Endothelial cell of umbilical vein (primary cell): ENCODE measurements around the gene TEN1. TPM values are rescaled to one million over a fixed set of nuclear protein-coding genes. Genes with fewer than 3 reads are reported as not detected.

Experiments used
- BruUV-seq: library from RNA; stranded (reverse); fragments of 400-500 nt; replicated peaks from 2 replicates; lab custom pipeline; 2021; lab: Mats Ljungman, UMichigan
- CTCF ChIA-PET: fragments of 300-600, 350-600 bp; sonication (Branson Sonifier 250); formaldehyde crosslinking; loops from one replicate; lab custom pipeline; 2021; ENCODE audit warnings: antibody characterized with exemption, inconsistent platforms; lab: Charles Lee
- POLR2A ChIA-PET: fragments of 300-600, 350-600 bp; sonication (Branson Sonifier 250); formaldehyde crosslinking; loops from one replicate; lab custom pipeline; 2021; ENCODE audit warnings: antibody characterized with exemption, inconsistent platforms; lab: Charles Lee
- DNase-seq: peaks from one replicate; pipeline ENCODE4 v3.0.0-alpha.2; 2011; ENCODE audit warnings: low read depth, low spot score
- FAIRE-seq: peaks from 2 replicates; lab custom pipeline; 2011; peaks lifted over from hg19 to GRCh38; lab: Jason Lieb, UNC
- H2AFZ ChIP-seq: 2 replicates; pipeline ENCODE4 v1.6.0; 2012; ENCODE audit warnings: low read depth, low read length, control low read depth, inconsistent platforms
- H3K27ac ChIP-seq: 2 replicates; pipeline ENCODE4 v1.5.1; 2011; ENCODE audit warnings: low read depth, mild to moderate bottlenecking, control low read depth, low read length, moderate library complexity; ENCODE audit not compliant: insufficient read depth
- H3K27me3 ChIP-seq, 2 experiments: 2 replicates each; pipeline versions ENCODE4 v1.6.0 to v1.6.1; 2011; ENCODE audit warnings: low read length in 2 of 2, mixed read lengths in 1 of 2; ENCODE audit not compliant: control insufficient read depth in 2 of 2, insufficient read depth in 2 of 2
- H3K36me3 ChIP-seq, 2 experiments: 2 replicates in 1 of 2; 3 replicates in 1 of 2; pipeline ENCODE4 v1.5.1; 2011; ENCODE audit warnings: low read length in 2 of 2, mild to moderate bottlenecking in 1 of 2, moderate library complexity in 1 of 2; ENCODE audit not compliant: control insufficient read depth in 2 of 2, insufficient read depth in 2 of 2; ENCODE audit errors: extremely low read depth in 1 of 2
- H3K4me1 ChIP-seq: 3 replicates; pipeline ENCODE4 v1.5.1; 2011; ENCODE audit warnings: mild to moderate bottlenecking, low read length; ENCODE audit not compliant: control insufficient read depth, insufficient read depth; ENCODE audit errors: extremely low read depth
- H3K4me2 ChIP-seq: 2 replicates; pipeline ENCODE4 v1.6.1; 2011; ENCODE audit warnings: low read length, control low read depth, mixed read lengths; ENCODE audit not compliant: insufficient read depth
- H3K4me3 ChIP-seq, 3 experiments: fragments of 200-600 bp in 1 of 3; sonication (generic), shearing (Covaris generic) in 1 of 3; replicated peaks in 1 of 3; 2 replicates each; pipeline ENCODE4 v1.5.1; 2011 to 2016; ENCODE audit warnings: control low read depth in 3 of 3, low read length in 3 of 3, mild to moderate bottlenecking in 2 of 3, inconsistent platforms in 1 of 3, low read depth in 1 of 3, moderate library complexity in 1 of 3; ENCODE audit not compliant: insufficient read depth in 1 of 3
- H3K79me2 ChIP-seq: 2 replicates; pipeline ENCODE4 v1.6.0; 2012; ENCODE audit warnings: low read length, inconsistent platforms; ENCODE audit not compliant: control insufficient read depth, insufficient read depth
- H3K9ac ChIP-seq: replicated peaks from 2 replicates; pipeline ENCODE3; 2011; ENCODE audit warnings: low read length, control low read depth; ENCODE audit not compliant: insufficient read depth; ENCODE audit errors: extremely low read depth
- H3K9me1 ChIP-seq: replicated peaks from 3 replicates; pipeline ENCODE4 v1.6.0; 2011; ENCODE audit warnings: mild to moderate bottlenecking, low read length; ENCODE audit not compliant: control insufficient read depth, insufficient read depth; ENCODE audit errors: extremely low read depth
- H3K9me3 ChIP-seq: replicated peaks from 2 replicates; pipeline ENCODE4 v1.5.1; 2012; ENCODE audit warnings: low read length, inconsistent platforms; ENCODE audit not compliant: control insufficient read depth, insufficient read depth
- H4K20me1 ChIP-seq: replicated peaks from 2 replicates; pipeline ENCODE3; 2011; ENCODE audit warnings: mild to moderate bottlenecking, low read length; ENCODE audit not compliant: control insufficient read depth, insufficient read depth; ENCODE audit errors: extremely low read depth
- CTCF ChIP-seq, 2 donors: IDR thresholded peaks; 1 replicate in 1 of 2; 2 replicates in 1 of 2; pipeline ENCODE4 v1.5.1; 2011; ENCODE audit warnings: low read length in 2 of 2, mild to moderate bottlenecking in 2 of 2, moderate library complexity in 2 of 2, control low read depth in 1 of 2, inconsistent platforms in 1 of 2, low read depth in 1 of 2; ENCODE audit not compliant: insufficient read depth in 1 of 2; ENCODE audit errors: extremely low read depth in 1 of 2
- EZH2 ChIP-seq: IDR thresholded peaks from 2 replicates; pipeline ENCODE4 v1.6.1; 2012; ENCODE audit warnings: borderline replicate concordance, low read depth, mild to moderate bottlenecking, moderate library complexity, low read length, inconsistent platforms; ENCODE audit not compliant: severe bottlenecking
- FOS ChIP-seq: IDR thresholded peaks from 2 replicates; pipeline ENCODE4 v1.6.1; 2011; ENCODE audit warnings: mild to moderate bottlenecking, low read length, moderate library complexity, borderline replicate concordance; ENCODE audit not compliant: insufficient read depth
- GATA2 ChIP-seq: IDR thresholded peaks from 2 replicates; pipeline ENCODE4 v1.7.0; 2011; ENCODE audit warnings: low read depth, mild to moderate bottlenecking, moderate library complexity, mixed read lengths, low read length; ENCODE audit not compliant: insufficient read length, insufficient read depth
- JUN ChIP-seq: IDR thresholded peaks from 2 replicates; pipeline ENCODE4 v1.6.1; 2011; ENCODE audit warnings: borderline replicate concordance, low read depth; ENCODE audit not compliant: insufficient read length, insufficient read depth
- MAX ChIP-seq: IDR thresholded peaks from 2 replicates; pipeline ENCODE4 v1.6.1; 2011; ENCODE audit not compliant: insufficient read depth, insufficient read length
- MYC ChIP-seq: IDR thresholded peaks from one replicate; pipeline ENCODE4 v1.6.1; 2011; ENCODE audit warnings: mild to moderate bottlenecking, low read depth, low read length
- POLR2A ChIP-seq: IDR thresholded peaks from 2 replicates; pipeline ENCODE4 v1.6.1; 2012; ENCODE audit warnings: low read depth, mild to moderate bottlenecking, control low read depth, low read length
- POLR2AphosphoS5 ChIP-seq: IDR thresholded peaks from 2 replicates; pipeline ENCODE4 v1.6.1; 2012; ENCODE audit warnings: low read depth, mild to moderate bottlenecking, control low read depth, low read length, moderate library complexity; ENCODE audit not compliant: insufficient read depth
- dilution Hi-C: fragments of 300-500 bp; cut with MboI; formaldehyde crosslinking; loops from one replicate; pipeline ENCODE4 v1.15.0; 2019; ENCODE audit warnings: low sequenced_read_pairs; ENCODE audit not compliant: extremely low pct_ligation_motif_present
- intact Hi-C: fragments of 100-400 bp; cut with micrococcal nuclease; formaldehyde crosslinking; loops from one replicate; pipeline ENCODE4 v1.10.0; 2022
- polyA plus RNA-seq, 4 experiments: library from polyadenylated mRNA; depleted of rRNA in 3 of 4; stranded (reverse) in 3 of 4; unstranded in 1 of 4; fragments of >200 nt; gene quantifications; 2 replicates each; pipeline versions ENCODE4 v1.2.1 to v1.2.3, GENCODE V29; 2011 to 2012; ENCODE audit warnings: missing spikeins in 1 of 4
- total RNA-seq: library from RNA; stranded (reverse); gene quantifications from 2 replicates; pipeline ENCODE4 v1.2.3, GENCODE V29; 2021

The TEN1 gene
- total and polyA plus RNA-seq, 2 donors (not counting 3 experiments of a cell fraction or from before 2014, with no cell fraction given): 18.8 to 29.0 TPM

DNA sequence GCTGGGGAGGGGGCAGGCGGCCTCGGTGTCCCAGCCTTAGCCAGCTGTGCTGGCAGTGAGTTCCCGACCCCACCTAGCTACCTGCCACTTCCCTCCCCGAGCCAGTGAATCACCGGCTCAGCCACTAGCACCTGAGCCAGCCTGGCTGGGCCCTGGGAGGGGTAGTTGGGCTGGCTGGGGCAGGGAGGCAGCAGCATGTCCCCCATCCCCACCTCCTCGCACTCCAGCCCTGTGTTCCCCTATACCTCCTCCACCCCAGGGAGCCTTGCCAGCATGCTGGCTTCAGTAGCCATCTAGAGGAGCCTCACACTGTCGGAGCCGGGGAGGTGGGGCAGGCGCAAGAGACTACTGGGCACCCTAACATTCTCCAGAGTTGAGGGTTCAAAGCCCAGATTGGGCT, 45.3 kb downstream of the TEN1 start:
- Histone ChIP-seq H3K79me2 (no peaks in the 10 kb centered on the region), H3K36me3 (no peaks in the 10 kb centered on the region), H3K9me3 (no peaks in the 10 kb centered on the region), H3K9me1 (no peaks in the 10 kb centered on the region), H3K9ac (no peak overlapping the region), H3K4me2 (no peak overlapping the region), H3K27me3 (no peaks in the 10 kb centered on the region), H4K20me1 (no peaks in the 10 kb centered on the region), H3K4me3 (no peak overlapping the region), H2AFZ (no peak overlapping the region), H3K4me1 (no peaks in the 10 kb centered on the region), H3K27ac (no peak overlapping the region)
- DNase-seq: no peak
- no peak for TF ChIP-seq EZH2
- no peak for TF ChIP-seq CTCF (IDR thresholded peaks at IDR 0.05; ENCODE audit: extremely low read depth in 1 of 2, insufficient read depth in 1 of 2, low read depth in 1 of 2, low read length in 2 of 2)
- no peak for TF ChIP-seq JUN
- TF ChIP-seq GATA2: no peak
- TF ChIP-seq FOS: no peak
- TF ChIP-seq MAX: no peak
- TF ChIP-seq MYC: no peak
- no peak for TF ChIP-seq POLR2A
- TF ChIP-seq POLR2AphosphoS5: no peak
- POLR2A ChIA-PET: no interaction called here
- intact Hi-C loops: no loop called here
- CTCF ChIA-PET: no interaction called here
- no peak for FAIRE-seq
- dilution Hi-C loops: no loop called here
- no TSS peak for BruUV-seq
